ENCODE measurements around the gene CARD18. TPM values are rescaled to one million over a fixed set of nuclear protein-coding genes. Genes with fewer than 3 reads are reported as not detected.

The CARD18 gene
- total RNA-seq, result not detected

GRCh38 chr11:105139669-105140068 lies at the start of gene CARD18:
Gene CARD18, minus strand, starts transcription at chr11:105139769. Its CDS starts 43 bp downstream, at chr11:105139726.
- DNase-seq, result no peak
- Mint-ChIP-seq H3K9me3 (peaks cover 2% of the 10 kb centered on the region), H3K36me3 (ENCODE audit: low read depth) (no peaks in the 10 kb centered on the region), H3K27ac (no peak within 1 kb of the TSS), H3K4me1 (no peaks in the 10 kb centered on the region), H3K4me3 (no peak within 1 kb of the TSS), H3K27me3 (no peaks in the 10 kb centered on the region)
- POLR2A ChIA-PET, result no interaction called here
- CTCF ChIA-PET, result no interaction called here

GRCh38 chr11:105183987-105184386 lies 44.4 kb upstream of the CARD18 start:
- no peaks in the 10 kb centered on the region for H3K9me3 Mint-ChIP-seq
- no peaks in the 10 kb centered on the region for H3K36me3 Mint-ChIP-seq (ENCODE audit: low read depth)
- ChIA-PET POLR2A (no interaction called here), CTCF (no interaction called here)
- peaks cover 3% of the 10 kb centered on the region for H3K27me3 Mint-ChIP-seq
- no peak overlapping the region for H3K27ac Mint-ChIP-seq
- no peak for DNase-seq
- H3K4me3 Mint-ChIP-seq, result no peak overlapping the region
- no peaks in the 10 kb centered on the region for H3K4me1 Mint-ChIP-seq

GRCh38 chr11:105183426-105183825 lies 43.9 kb upstream of the CARD18 start:
- ChIA-PET CTCF (no interaction called here), POLR2A (no interaction called here)
- Mint-ChIP-seq H3K4me3 (no peak overlapping the region), H3K27me3 (peaks cover 3% of the 10 kb centered on the region), H3K36me3 (ENCODE audit: low read depth) (no peaks in the 10 kb centered on the region), H3K4me1 (no peaks in the 10 kb centered on the region), H3K27ac (no peak overlapping the region), H3K9me3 (no peaks in the 10 kb centered on the region)
- no peak for DNase-seq

GRCh38 chr11:105181521-105181920 lies 42.0 kb upstream of the CARD18 start:
- Mint-ChIP-seq H3K36me3 (ENCODE audit: low read depth) (no peaks in the 10 kb centered on the region), H3K4me1 (no peaks in the 10 kb centered on the region), H3K9me3 (no peaks in the 10 kb centered on the region), H3K27me3 (peaks cover 3% of the 10 kb centered on the region), H3K27ac (no peak overlapping the region), H3K4me3 (no peak overlapping the region)
- no peak for DNase-seq
- ChIA-PET CTCF (no interaction called here), POLR2A (no interaction called here)

- Mint-ChIP-seq H3K27ac (no peak overlapping the region), H3K36me3 (ENCODE audit: low read depth) (no peaks in the 10 kb centered on the region), H3K4me3 (no peak overlapping the region), H3K4me1 (no peaks in the 10 kb centered on the region), H3K27me3 (peaks cover 3% of the 10 kb centered on the region), H3K9me3 (no peaks in the 10 kb centered on the region)
- no peak for DNase-seq
- ChIA-PET CTCF (no interaction called here), POLR2A (no interaction called here)
Observed at GRCh38 chr11:105181100-105181499, 41.5 kb upstream of the CARD18 start.

GRCh38 chr11:105179542-105180278 lies 40.1 kb upstream of the CARD18 start:
- H3K9me3 Mint-ChIP-seq, result no peaks in the 10 kb centered on the region
- H3K27me3 Mint-ChIP-seq, result peaks cover 3% of the 10 kb centered on the region
- H3K36me3 Mint-ChIP-seq (ENCODE audit: low read depth), result no peaks in the 10 kb centered on the region
- no peak overlapping the region for H3K4me3 Mint-ChIP-seq
- no peak for DNase-seq
- H3K4me1 Mint-ChIP-seq, result no peaks in the 10 kb centered on the region
- no peak overlapping the region for H3K27ac Mint-ChIP-seq
- ChIA-PET CTCF (no interaction called here), POLR2A (no interaction called here)

- no peak overlapping the region for H3K4me3 Mint-ChIP-seq
- H3K4me1 Mint-ChIP-seq, result no peaks in the 10 kb centered on the region
- no peaks in the 10 kb centered on the region for H3K36me3 Mint-ChIP-seq (ENCODE audit: low read depth)
- H3K27me3 Mint-ChIP-seq, result peaks cover 3% of the 10 kb centered on the region
- CTCF ChIA-PET, result no interaction called here
- no peak overlapping the region for H3K27ac Mint-ChIP-seq
- POLR2A ChIA-PET, result no interaction called here
- no peaks in the 10 kb centered on the region for H3K9me3 Mint-ChIP-seq
- no peak for DNase-seq
Observed at GRCh38 chr11:105177658-105178057, 38.1 kb upstream of the CARD18 start.

- DNase-seq, result no peak
- Mint-ChIP-seq H3K27me3 (no peaks in the 10 kb centered on the region), H3K4me3 (no peak overlapping the region), H3K36me3 (ENCODE audit: low read depth) (no peaks in the 10 kb centered on the region), H3K27ac (no peak overlapping the region), H3K4me1 (peaks cover 5% of the 10 kb centered on the region), H3K9me3 (peaks cover 3% of the 10 kb centered on the region)
- POLR2A ChIA-PET, result no interaction called here
- CTCF ChIA-PET, result no interaction called here
Observed at GRCh38 chr11:105168457-105168856, 28.9 kb upstream of the CARD18 start.

- Mint-ChIP-seq H3K36me3 (ENCODE audit: low read depth) (no peaks in the 10 kb centered on the region), H3K27me3 (no peaks in the 10 kb centered on the region), H3K9me3 (peaks cover 3% of the 10 kb centered on the region), H3K4me3 (no peak overlapping the region), H3K4me1 (peaks cover 5% of the 10 kb centered on the region), H3K27ac (no peak overlapping the region)
- ChIA-PET POLR2A (no interaction called here), CTCF (no interaction called here)
- DNase-seq, result no peak
Observed at GRCh38 chr11:105167244-105167643, 27.7 kb upstream of the CARD18 start.

GRCh38 chr11:105164208-105164607 lies 24.6 kb upstream of the CARD18 start:
- H3K4me3 Mint-ChIP-seq, result no peak overlapping the region
- no peaks in the 10 kb centered on the region for H3K36me3 Mint-ChIP-seq (ENCODE audit: low read depth)
- no peaks in the 10 kb centered on the region for H3K27me3 Mint-ChIP-seq
- DNase-seq, result no peak
- H3K4me1 Mint-ChIP-seq, result peaks cover 5% of the 10 kb centered on the region
- ChIA-PET POLR2A (no interaction called here), CTCF (interaction anchor here (0.7 kb wide), 1 partner anchor 148 kb away, joined by 3 read pairs; no protein-coding TSS in a partner anchor)
- H3K27ac Mint-ChIP-seq, result no peak overlapping the region
- no peaks in the 10 kb centered on the region for H3K9me3 Mint-ChIP-seq

- H3K36me3 Mint-ChIP-seq (ENCODE audit: low read depth), result no peaks in the 10 kb centered on the region
- no peak overlapping the region for H3K4me3 Mint-ChIP-seq
- ChIA-PET POLR2A (no interaction called here), CTCF (no interaction called here)
- H3K4me1 Mint-ChIP-seq, result peaks cover 5% of the 10 kb centered on the region
- no peak overlapping the region for H3K27ac Mint-ChIP-seq
- H3K27me3 Mint-ChIP-seq, result no peaks in the 10 kb centered on the region
- H3K9me3 Mint-ChIP-seq, result no peaks in the 10 kb centered on the region
- DNase-seq, result no peak
Observed at GRCh38 chr11:105162506-105162905, 22.9 kb upstream of the CARD18 start.

- CTCF ChIA-PET, result no interaction called here
- H3K9me3 Mint-ChIP-seq, result peaks cover 3% of the 10 kb centered on the region
- POLR2A ChIA-PET, result no interaction called here
- no peaks in the 10 kb centered on the region for H3K27me3 Mint-ChIP-seq
- H3K27ac Mint-ChIP-seq, result no peak overlapping the region
- no peaks in the 10 kb centered on the region for H3K36me3 Mint-ChIP-seq (ENCODE audit: low read depth)
- H3K4me1 Mint-ChIP-seq, result no peaks in the 10 kb centered on the region
- no peak overlapping the region for H3K4me3 Mint-ChIP-seq
- DNase-seq, result no peak
Observed at GRCh38 chr11:105158436-105158835, 18.9 kb upstream of the CARD18 start.

GRCh38 chr11:105156720-105157119 lies 17.2 kb upstream of the CARD18 start:
- no peaks in the 10 kb centered on the region for H3K4me1 Mint-ChIP-seq
- H3K27ac Mint-ChIP-seq, result no peak overlapping the region
- H3K9me3 Mint-ChIP-seq, result peaks cover 3% of the 10 kb centered on the region
- H3K36me3 Mint-ChIP-seq (ENCODE audit: low read depth), result no peaks in the 10 kb centered on the region
- H3K4me3 Mint-ChIP-seq, result no peak overlapping the region
- POLR2A ChIA-PET, result no interaction called here
- CTCF ChIA-PET, result no interaction called here
- no peaks in the 10 kb centered on the region for H3K27me3 Mint-ChIP-seq
- DNase-seq, result no peak

- DNase-seq, result no peak
- Mint-ChIP-seq H3K27ac (no peak overlapping the region), H3K9me3 (peaks cover 3% of the 10 kb centered on the region), H3K4me1 (no peaks in the 10 kb centered on the region), H3K27me3 (no peaks in the 10 kb centered on the region), H3K36me3 (ENCODE audit: low read depth) (no peaks in the 10 kb centered on the region), H3K4me3 (no peak overlapping the region)
- CTCF ChIA-PET, result no interaction called here
- POLR2A ChIA-PET, result no interaction called here
Observed at GRCh38 chr11:105156231-105156630, 16.7 kb upstream of the CARD18 start.
